Cerebellar cortex (tissue), 1 donor: ENCODE measurements around the gene RGS10.
"Not testable (repeated sequence)": the region's sequence is repeated elsewhere in the genome, so short reads cannot be mapped to it uniquely, and the experiment has no call there.

Experiments used
- DNase-seq: peaks from one replicate; pipeline ENCODE4 v3.0.0-alpha.2; 2015; ENCODE audit warnings: low spot score

RGS10 gene

GRCh38 chr10:119538632-119539358 lies 3.7 kb downstream of the RGS10 start:
- no peak for DNase-seq

- DNase-seq: no peak
Measured at GRCh38 chr10:119537953-119538630, 4.4 kb downstream of the RGS10 start.

- DNase-seq: no peak
Measured at GRCh38 chr10:119536508-119537025, 6.0 kb downstream of the RGS10 start.

DNA sequence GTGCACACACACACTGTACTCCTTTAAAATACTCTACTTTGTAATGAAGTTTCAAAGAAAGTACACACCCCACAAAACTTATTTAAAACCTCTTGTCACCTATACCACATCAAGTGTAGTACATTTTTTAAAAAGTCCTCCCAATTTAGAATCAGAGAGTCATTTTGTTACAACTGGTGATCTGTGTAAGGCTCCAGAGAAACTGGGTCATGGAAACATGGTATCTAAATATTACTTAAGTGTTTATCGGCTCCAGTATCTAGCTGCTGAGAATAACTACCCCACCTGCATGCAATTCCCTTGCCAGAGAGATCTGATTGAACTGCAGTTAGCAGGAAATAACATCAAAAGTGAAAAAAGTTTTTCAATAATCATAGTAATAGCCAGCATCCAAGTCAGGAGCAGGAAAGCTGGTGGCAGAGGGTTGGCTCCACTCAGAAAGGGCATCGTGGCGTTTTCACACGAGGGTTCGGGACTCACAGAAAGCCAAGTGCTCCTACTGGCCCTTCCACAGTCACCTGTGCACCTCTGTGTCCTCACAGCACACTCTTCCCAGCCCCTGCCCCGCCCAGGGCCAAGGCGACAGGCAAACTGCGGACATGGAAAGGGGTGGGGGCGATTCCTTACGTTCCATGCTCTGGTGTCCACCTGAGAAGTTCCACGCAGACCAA lies 6.5 kb downstream of the RGS10 start:
- no peak for DNase-seq

- DNase-seq: no peak
Measured at GRCh38 chr10:119535305-119535704, 7.2 kb downstream of the RGS10 start.

DNA sequence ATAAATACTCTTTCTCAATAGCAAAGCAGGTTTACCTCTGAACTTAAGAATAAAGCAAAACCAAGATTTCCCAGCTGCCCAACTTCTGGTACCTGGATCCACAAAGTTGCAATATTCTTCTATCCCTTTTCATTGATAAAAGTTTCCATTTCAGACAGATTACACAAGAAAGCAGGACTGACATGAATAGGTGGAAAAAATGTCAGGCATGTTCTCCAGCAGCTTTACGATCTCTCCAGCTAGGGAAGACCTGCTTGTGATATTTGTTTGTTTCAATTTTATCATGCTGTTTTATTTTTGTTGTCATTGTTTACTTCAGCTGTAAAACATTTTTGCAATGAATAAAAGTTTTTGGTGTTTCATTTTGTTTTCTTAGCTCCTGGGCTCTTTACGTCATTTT lies 9.0 kb downstream of the RGS10 start:
- DNase-seq: no peak

DNA sequence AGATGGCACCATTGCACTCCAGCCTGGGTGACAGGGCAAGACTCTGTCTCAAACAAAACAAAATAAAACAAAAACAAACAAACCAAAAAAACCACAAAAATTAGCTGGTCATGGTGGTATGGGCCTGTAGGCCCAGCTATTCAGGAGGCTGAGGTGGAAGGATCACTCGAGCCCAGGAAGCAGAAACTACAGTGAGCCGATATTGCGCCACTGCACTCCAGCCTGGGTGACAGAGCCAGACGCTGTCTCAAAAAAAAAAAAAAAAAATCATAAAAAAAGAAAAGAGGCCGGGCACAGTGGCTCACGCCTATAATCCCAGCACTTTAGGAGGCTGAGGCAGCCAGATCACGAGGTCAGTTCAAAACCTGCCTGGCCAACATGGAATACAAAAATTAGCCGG lies 9.7 kb downstream of the RGS10 start:
- not testable (repeated sequence) for DNase-seq

GRCh38 chr10:119532251-119532650 lies 10.3 kb downstream of the RGS10 start:
- not testable (repeated sequence) for DNase-seq

DNA sequence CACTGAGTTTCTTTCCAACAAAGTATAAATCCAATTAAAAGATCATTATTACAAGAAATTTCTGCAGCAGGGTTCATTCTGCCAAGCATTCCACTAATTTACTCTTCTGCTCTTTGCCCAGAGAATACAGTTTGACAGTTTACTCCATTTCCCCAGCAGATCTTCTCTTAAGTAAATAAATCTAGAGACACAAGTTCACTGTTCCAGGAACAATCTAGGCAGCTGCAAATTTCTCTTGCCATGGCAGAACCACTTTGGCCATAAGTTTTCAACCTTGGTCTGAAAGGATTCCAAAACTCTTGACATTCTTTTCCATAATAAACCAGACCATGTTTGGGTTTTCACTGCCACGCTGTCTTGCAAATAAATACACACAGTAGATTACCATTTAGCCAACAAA lies 11.5 kb downstream of the RGS10 start:
- DNase-seq: no peak

DNA sequence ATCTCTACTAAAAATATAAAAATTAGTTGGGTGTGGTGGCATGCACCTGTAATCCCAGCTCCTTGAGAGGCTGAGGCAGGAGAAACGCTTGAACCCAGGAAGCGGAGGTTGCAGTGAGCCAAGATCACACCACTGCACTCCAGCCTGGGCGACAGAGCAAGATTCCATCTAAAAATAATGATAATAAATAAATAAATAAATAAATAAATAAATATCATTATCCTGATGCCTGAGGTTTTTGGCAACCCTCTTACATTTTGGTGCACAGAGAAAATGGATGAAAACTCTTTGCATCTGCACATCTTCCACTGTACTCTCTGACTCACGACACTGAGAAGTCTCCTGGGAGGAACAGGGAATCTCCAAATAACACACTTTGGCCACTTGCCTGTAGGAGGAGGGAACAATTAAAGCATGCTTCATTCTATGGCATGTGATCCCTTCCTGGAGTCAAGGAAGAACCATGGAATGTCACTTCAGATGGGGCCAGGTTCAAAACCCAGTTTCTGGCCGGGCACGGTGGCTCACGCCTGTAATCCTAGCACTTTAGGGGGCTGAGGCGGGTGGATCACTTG lies 13.8 kb downstream of the RGS10 start:
- not testable (repeated sequence) for DNase-seq

- DNase-seq: peak; percentile 27
Measured at GRCh38 chr10:119526621-119527592, 15.6 kb downstream of the RGS10 start.

- no peak for DNase-seq
Measured at GRCh38 chr10:119526149-119526548, 16.4 kb downstream of the RGS10 start.

- no peak for DNase-seq
Measured at GRCh38 chr10:119525116-119525515, 17.4 kb downstream of the RGS10 start.

- DNase-seq: no peak
Measured at GRCh38 chr10:119524720-119525070, 17.8 kb downstream of the RGS10 start.

DNA sequence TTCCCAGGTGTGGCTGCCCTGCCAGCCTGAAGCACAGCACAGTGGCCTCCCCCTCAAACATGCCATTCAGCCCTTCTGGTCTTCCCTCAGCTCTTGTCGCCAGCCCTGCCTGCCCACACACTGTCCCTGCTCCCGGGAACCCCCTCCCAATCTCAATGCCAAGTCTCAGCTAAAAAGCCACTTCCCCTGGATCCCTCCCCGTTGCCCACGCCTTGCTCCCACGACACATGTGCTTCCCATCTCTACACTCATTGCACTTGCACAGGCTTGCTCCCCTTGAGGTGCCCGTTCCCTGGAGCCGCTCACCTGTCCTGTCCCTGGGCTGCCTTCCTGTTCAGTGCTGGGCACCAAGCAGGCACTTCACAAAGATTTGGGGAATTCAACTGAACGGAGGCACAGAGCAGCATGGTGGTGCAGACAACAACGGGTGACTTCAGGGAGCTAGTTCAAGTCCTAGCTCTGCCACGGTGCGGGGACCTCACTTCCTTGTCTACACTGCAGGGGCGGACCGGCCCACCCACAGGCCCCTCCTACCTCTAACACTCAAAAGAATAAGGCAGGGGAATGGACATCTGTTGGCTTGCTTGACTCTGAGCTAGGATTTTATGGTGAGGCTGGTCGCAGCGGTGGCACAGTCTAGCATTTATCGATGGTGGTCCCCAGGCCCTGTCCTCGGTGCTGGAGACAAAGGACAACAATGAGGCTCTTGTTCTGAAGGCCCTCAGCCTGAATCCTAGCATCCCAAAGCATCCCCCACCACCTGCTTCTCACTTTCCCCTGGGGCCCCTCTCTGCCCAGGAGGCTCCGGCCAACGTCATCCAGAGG lies 18.4 kb downstream of the RGS10 start:
- no peak for DNase-seq

GRCh38 chr10:119522747-119523426 lies 19.6 kb downstream of the RGS10 start:
- no peak for DNase-seq

GRCh38 chr10:119521443-119522204 lies 20.9 kb downstream of the RGS10 start:
- DNase-seq: no peak

DNA sequence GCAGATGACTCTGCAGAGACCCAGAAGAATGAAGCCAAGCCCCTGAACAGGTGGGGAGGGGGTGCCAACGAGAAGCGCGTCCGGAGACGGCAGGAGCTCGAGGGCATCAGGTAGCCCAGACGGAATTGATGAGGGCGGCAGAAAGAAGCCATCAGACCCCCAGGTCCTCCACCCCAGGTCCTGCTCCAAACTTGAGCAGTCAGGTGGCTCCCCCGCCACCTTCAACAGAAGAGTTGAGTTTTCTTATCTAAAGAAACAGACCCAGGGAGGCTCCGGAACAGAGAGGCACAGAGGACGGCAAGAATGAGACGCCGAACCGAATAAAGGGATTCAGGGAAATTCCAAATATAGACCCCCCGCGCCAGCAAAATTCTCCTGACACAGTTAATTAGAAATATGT lies 22.2 kb downstream of the RGS10 start:
- DNase-seq: no peak

GRCh38 chr10:119518936-119519335 lies 23.6 kb downstream of the RGS10 start:
- DNase-seq: no peak
